Measurements from ENCODE around the gene CELSR1.

Gene CELSR1

GRCh38 chr22:46414704-46415103, 122.7 kb downstream of the CELSR1 start:
- no peak overlapping the region for H2BK120ac ChIP-seq (ENCODE audit: low read depth, low read length)
- H3K23ac ChIP-seq (ENCODE audit: low read depth, low read length, poor library complexity): peak overlapping the region; percentile 52
- peak overlapping the region; percentile 60 for H2AK5ac ChIP-seq (ENCODE audit: low read depth, low read length)
- no peaks in the 10 kb centered on the region for H3K79me1 ChIP-seq (ENCODE audit: low read depth, low read length)
- H4K91ac ChIP-seq (ENCODE audit: low read depth, low read length, poor library complexity): no peak overlapping the region
- no peak overlapping the region for H2AFZ ChIP-seq (ENCODE audit: low read length)
- H3K4me1 ChIP-seq (ENCODE audit: control insufficient read depth in 2 of 2, insufficient read depth in 1 of 2, low read depth in 1 of 2, low read length in 2 of 2): peaks cover 13% of the 10 kb centered on the region in 2 donors
- H3K9ac ChIP-seq (ENCODE audit: low read depth, low read length, poor library complexity): peak overlapping the region; percentile 78
- H3K4me3 ChIP-seq (ENCODE audit: low read length in 2 of 2): no peak overlapping the region
- H3K9me3 ChIP-seq (replicated peaks in 1 of 2; ENCODE audit: control insufficient read depth in 2 of 2, insufficient read depth in 1 of 2, low read depth in 1 of 2, low read length in 2 of 2): peaks cover 0 to 6% of the 10 kb centered on the region in 2 donors
- peak overlapping the region; percentile 81 for H3K18ac ChIP-seq (ENCODE audit: low read length)
- peaks cover 0 to 2% (median 0%) of the 10 kb centered on the region in 3 experiments for H3K27me3 ChIP-seq (ENCODE audit: control insufficient read depth in 3 of 3, insufficient read depth in 3 of 3, low read depth in 1 of 3, low read length in 3 of 3)
- H3K27ac ChIP-seq (replicated peaks; ENCODE audit: low read length): no peak overlapping the region
- no peak overlapping the region for H3K14ac ChIP-seq (ENCODE audit: low read length)
- no peak overlapping the region for H4K8ac ChIP-seq (ENCODE audit: low read depth, low read length)
- peaks cover 0 to 18% of the 10 kb centered on the region in 2 donors for H3K36me3 ChIP-seq (replicated peaks in 1 of 2; ENCODE audit: control insufficient read depth in 2 of 2, insufficient read depth in 2 of 2, low read length in 2 of 2)
- H3K4ac ChIP-seq (ENCODE audit: low read length): no peak overlapping the region
- H2BK12ac ChIP-seq (ENCODE audit: low read length): no peak overlapping the region
- no peak overlapping the region for H3K4me2 ChIP-seq (ENCODE audit: insufficient read depth, low read length, poor library complexity, severe bottlenecking)
- no peak for DNase-seq (ENCODE audit: low spot score)
- H2BK5ac ChIP-seq (ENCODE audit: low read length): no peak overlapping the region
- peak overlapping the region; percentile 5 for H2BK15ac ChIP-seq (ENCODE audit: low read length)
- no CpG with 5 or more reads among the region's 19 CpGs for WGBS, 2 donors (ENCODE audit: extremely low coverage in 2 of 2, insufficient read length in 2 of 2, insufficient replicate concordance in 1 of 2)

- Histone ChIP-seq H3K14ac (ENCODE audit: low read length) (no peak overlapping the region), H3K23ac (ENCODE audit: low read depth, low read length, poor library complexity) (no peak overlapping the region), H2AK5ac (ENCODE audit: low read depth, low read length) (peak overlapping the region; percentile 60), H3K36me3 (replicated peaks in 1 of 2; ENCODE audit: control insufficient read depth in 2 of 2, insufficient read depth in 2 of 2, low read length in 2 of 2) (peaks cover 0 to 26% of the 10 kb centered on the region in 2 donors), H3K4ac (ENCODE audit: low read length) (no peak overlapping the region), H2BK5ac (ENCODE audit: low read length) (no peak overlapping the region), H3K9me3 (replicated peaks in 1 of 2; ENCODE audit: control insufficient read depth in 2 of 2, insufficient read depth in 1 of 2, low read depth in 1 of 2, low read length in 2 of 2) (peaks cover 0 to 6% of the 10 kb centered on the region in 2 donors), H2BK12ac (ENCODE audit: low read length) (no peak overlapping the region), H2AFZ (ENCODE audit: low read length) (no peak overlapping the region), H2BK120ac (ENCODE audit: low read depth, low read length) (no peak overlapping the region), H3K4me1 (ENCODE audit: control insufficient read depth in 2 of 2, insufficient read depth in 1 of 2, low read depth in 1 of 2, low read length in 2 of 2) (peaks cover 13% of the 10 kb centered on the region in 2 donors), H3K27me3 (ENCODE audit: control insufficient read depth in 3 of 3, insufficient read depth in 3 of 3, low read depth in 1 of 3, low read length in 3 of 3) (peaks cover 0 to 2% (median 0%) of the 10 kb centered on the region in 3 experiments), H3K79me1 (ENCODE audit: low read depth, low read length) (no peaks in the 10 kb centered on the region), H4K91ac (ENCODE audit: low read depth, low read length, poor library complexity) (no peak overlapping the region), H3K27ac (replicated peaks; ENCODE audit: low read length) (no peak overlapping the region), H3K9ac (ENCODE audit: low read depth, low read length, poor library complexity) (no peak overlapping the region), H2BK15ac (ENCODE audit: low read length) (no peak overlapping the region), H3K4me2 (ENCODE audit: insufficient read depth, low read length, poor library complexity, severe bottlenecking) (no peak overlapping the region), H3K18ac (ENCODE audit: low read length) (peak overlapping the region; percentile 13), H4K8ac (ENCODE audit: low read depth, low read length) (no peak overlapping the region), H3K4me3 (ENCODE audit: low read length in 2 of 2) (no peak overlapping the region)
- DNase-seq (ENCODE audit: low spot score): no peak
- WGBS, 2 donors (ENCODE audit: extremely low coverage in 2 of 2, insufficient read length in 2 of 2, insufficient replicate concordance in 1 of 2): no CpG with 5 or more reads among the region's 23 CpGs
Measured at GRCh38 chr22:46413725-46414379, 123.6 kb downstream of the CELSR1 start.

- peak overlapping the region; percentile 32 for H3K14ac ChIP-seq (ENCODE audit: low read length)
- H3K4me3 ChIP-seq (ENCODE audit: low read length in 2 of 2): no peak overlapping the region
- no peaks in the 10 kb centered on the region for H3K79me1 ChIP-seq (ENCODE audit: low read depth, low read length)
- H3K27me3 ChIP-seq (ENCODE audit: control insufficient read depth in 3 of 3, insufficient read depth in 3 of 3, low read depth in 1 of 3, low read length in 3 of 3): peaks cover 0 to 2% (median 0%) of the 10 kb centered on the region in 3 experiments
- H2BK15ac ChIP-seq (ENCODE audit: low read length): no peak overlapping the region
- H2BK12ac ChIP-seq (ENCODE audit: low read length): no peak overlapping the region
- no peaks in the 10 kb centered on the region for H3K9me3 ChIP-seq (replicated peaks in 1 of 2; ENCODE audit: control insufficient read depth in 2 of 2, insufficient read depth in 1 of 2, low read depth in 1 of 2, low read length in 2 of 2)
- H3K4me2 ChIP-seq (ENCODE audit: insufficient read depth, low read length, poor library complexity, severe bottlenecking): no peak overlapping the region
- no peak overlapping the region for H4K91ac ChIP-seq (ENCODE audit: low read depth, low read length, poor library complexity)
- no peak for DNase-seq (ENCODE audit: low spot score)
- H3K36me3 ChIP-seq (replicated peaks in 1 of 2; ENCODE audit: control insufficient read depth in 2 of 2, insufficient read depth in 2 of 2, low read length in 2 of 2): peaks cover 2 to 26% of the 10 kb centered on the region in 2 donors
- peak overlapping the region; percentile 62 for H3K18ac ChIP-seq (ENCODE audit: low read length)
- H3K9ac ChIP-seq (ENCODE audit: low read depth, low read length, poor library complexity): no peak overlapping the region
- peaks cover 6 to 7% of the 10 kb centered on the region in 2 donors for H3K4me1 ChIP-seq (ENCODE audit: control insufficient read depth in 2 of 2, insufficient read depth in 1 of 2, low read depth in 1 of 2, low read length in 2 of 2)
- H3K27ac ChIP-seq (replicated peaks; ENCODE audit: low read length): no peak overlapping the region
- no peak overlapping the region for H2AFZ ChIP-seq (ENCODE audit: low read length)
- no peak overlapping the region for H3K23ac ChIP-seq (ENCODE audit: low read depth, low read length, poor library complexity)
- H3K4ac ChIP-seq (ENCODE audit: low read length): no peak overlapping the region
- no peak overlapping the region for H2AK5ac ChIP-seq (ENCODE audit: low read depth, low read length)
- H4K8ac ChIP-seq (ENCODE audit: low read depth, low read length): no peak overlapping the region
- WGBS, 2 donors (ENCODE audit: extremely low coverage in 2 of 2, insufficient read length in 2 of 2, insufficient replicate concordance in 1 of 2): no CpG with 5 or more reads among the region's 13 CpGs
- no peak overlapping the region for H2BK5ac ChIP-seq (ENCODE audit: low read length)
- no peak overlapping the region for H2BK120ac ChIP-seq (ENCODE audit: low read depth, low read length)
Measured at GRCh38 chr22:46411347-46411746, 126.1 kb downstream of the CELSR1 start.

- no peaks in the 10 kb centered on the region for H3K9me3 ChIP-seq (replicated peaks in 1 of 2; ENCODE audit: control insufficient read depth in 2 of 2, insufficient read depth in 1 of 2, low read depth in 1 of 2, low read length in 2 of 2)
- no peak overlapping the region for H3K27ac ChIP-seq (replicated peaks; ENCODE audit: low read length)
- no peaks in the 10 kb centered on the region for H3K79me1 ChIP-seq (ENCODE audit: low read depth, low read length)
- H3K4me2 ChIP-seq (ENCODE audit: insufficient read depth, low read length, poor library complexity, severe bottlenecking): no peak overlapping the region
- no peak overlapping the region for H4K91ac ChIP-seq (ENCODE audit: low read depth, low read length, poor library complexity)
- H3K27me3 ChIP-seq (ENCODE audit: control insufficient read depth in 3 of 3, insufficient read depth in 3 of 3, low read depth in 1 of 3, low read length in 3 of 3): peaks cover 0 to 2% (median 0%) of the 10 kb centered on the region in 3 experiments
- H3K14ac ChIP-seq (ENCODE audit: low read length): peak overlapping the region; percentile 28
- H2AFZ ChIP-seq (ENCODE audit: low read length): no peak overlapping the region
- H3K36me3 ChIP-seq (replicated peaks in 1 of 2; ENCODE audit: control insufficient read depth in 2 of 2, insufficient read depth in 2 of 2, low read length in 2 of 2): peaks cover 2 to 28% of the 10 kb centered on the region in 2 donors
- no peaks in the 10 kb centered on the region for H3K4me1 ChIP-seq (ENCODE audit: control insufficient read depth in 2 of 2, insufficient read depth in 1 of 2, low read depth in 1 of 2, low read length in 2 of 2)
- no CpG with 5 or more reads among the region's 28 CpGs for WGBS, 2 donors (ENCODE audit: extremely low coverage in 2 of 2, insufficient read length in 2 of 2, insufficient replicate concordance in 1 of 2)
- H3K4ac ChIP-seq (ENCODE audit: low read length): no peak overlapping the region
- no peak overlapping the region for H3K4me3 ChIP-seq (ENCODE audit: low read length in 2 of 2)
- no peak overlapping the region for H2BK12ac ChIP-seq (ENCODE audit: low read length)
- H2BK5ac ChIP-seq (ENCODE audit: low read length): no peak overlapping the region
- H3K23ac ChIP-seq (ENCODE audit: low read depth, low read length, poor library complexity): no peak overlapping the region
- no peak overlapping the region for H4K8ac ChIP-seq (ENCODE audit: low read depth, low read length)
- H2BK15ac ChIP-seq (ENCODE audit: low read length): peak overlapping the region; percentile 4
- no peak for DNase-seq (ENCODE audit: low spot score)
- peak overlapping the region; percentile 54 for H2AK5ac ChIP-seq (ENCODE audit: low read depth, low read length)
- H3K18ac ChIP-seq (ENCODE audit: low read length): peak overlapping the region; percentile 22
- H3K9ac ChIP-seq (ENCODE audit: low read depth, low read length, poor library complexity): peak overlapping the region; percentile 37
- no peak overlapping the region for H2BK120ac ChIP-seq (ENCODE audit: low read depth, low read length)
Measured at GRCh38 chr22:46410291-46410808, 127.1 kb downstream of the CELSR1 start.

All from neuronal stem cell (in vitro differentiated cells).